ENCODE results near the gene CAMSAP1.
A peak's percentile ranks its signal among the peaks of the same experiment; 100 is the strongest.
"Not testable (repeated sequence)": the region's sequence is repeated elsewhere in the genome, so short reads cannot be mapped to it uniquely, and the experiment has no call there.

CAMSAP1 gene

DNA sequence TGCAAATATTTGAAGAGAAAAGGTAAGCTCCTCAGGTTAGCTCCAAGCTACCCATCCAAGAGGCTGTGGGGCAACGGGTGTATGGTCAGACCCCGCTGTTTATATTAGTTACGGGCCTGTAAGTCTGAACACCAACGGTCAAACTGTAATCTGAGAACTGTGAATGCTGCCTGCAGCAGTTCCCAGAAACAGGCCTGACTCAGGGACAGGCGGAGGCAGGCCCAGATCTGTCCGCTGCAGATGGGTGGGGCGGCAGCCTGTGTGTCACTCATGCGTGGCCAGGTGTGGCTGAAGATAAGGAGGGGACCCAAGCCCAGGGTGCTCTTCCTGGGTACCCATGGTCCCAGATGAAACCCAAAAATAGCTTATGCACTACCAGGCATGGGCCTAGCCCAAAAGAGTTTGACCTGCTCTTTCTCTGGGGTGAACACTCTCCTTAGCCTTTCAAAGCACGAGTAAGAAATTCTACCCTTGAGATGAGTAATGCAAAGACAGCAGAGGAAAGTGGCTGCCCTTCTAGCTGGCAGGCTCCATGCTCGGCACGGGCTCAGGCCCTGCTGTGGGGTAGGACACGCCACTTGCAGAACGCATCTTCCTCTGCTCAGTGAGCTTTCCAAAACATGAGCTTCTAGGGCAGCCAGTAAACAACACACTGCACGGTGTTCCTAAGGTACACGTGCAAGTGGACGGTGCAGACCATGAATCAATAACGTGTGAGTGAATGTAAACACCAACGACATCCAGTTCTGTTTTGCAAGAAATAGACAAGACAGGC, 44.7 kb upstream of the CAMSAP1 start:
- Histone ChIP-seq H3K27ac (ENCODE audit: poor library complexity, severe bottlenecking) (peak overlapping the region; percentile 75), H3K36me3 (ENCODE audit: low read depth) (peaks cover 59% of the 10 kb centered on the region), H3K4me1 (ENCODE audit: insufficient read depth, poor library complexity, severe bottlenecking) (peaks cover 24% of the 10 kb centered on the region), H3K9me3 (ENCODE audit: severe bottlenecking) (no peaks in the 10 kb centered on the region), H3K4me3 (ENCODE audit: severe bottlenecking) (no peak overlapping the region), H3K27me3 (ENCODE audit: insufficient read depth, poor library complexity, severe bottlenecking) (no peaks in the 10 kb centered on the region)
- ATAC-seq (ENCODE audit: low read depth): peak; percentile 98
- TF ChIP-seq, protein P1, sequence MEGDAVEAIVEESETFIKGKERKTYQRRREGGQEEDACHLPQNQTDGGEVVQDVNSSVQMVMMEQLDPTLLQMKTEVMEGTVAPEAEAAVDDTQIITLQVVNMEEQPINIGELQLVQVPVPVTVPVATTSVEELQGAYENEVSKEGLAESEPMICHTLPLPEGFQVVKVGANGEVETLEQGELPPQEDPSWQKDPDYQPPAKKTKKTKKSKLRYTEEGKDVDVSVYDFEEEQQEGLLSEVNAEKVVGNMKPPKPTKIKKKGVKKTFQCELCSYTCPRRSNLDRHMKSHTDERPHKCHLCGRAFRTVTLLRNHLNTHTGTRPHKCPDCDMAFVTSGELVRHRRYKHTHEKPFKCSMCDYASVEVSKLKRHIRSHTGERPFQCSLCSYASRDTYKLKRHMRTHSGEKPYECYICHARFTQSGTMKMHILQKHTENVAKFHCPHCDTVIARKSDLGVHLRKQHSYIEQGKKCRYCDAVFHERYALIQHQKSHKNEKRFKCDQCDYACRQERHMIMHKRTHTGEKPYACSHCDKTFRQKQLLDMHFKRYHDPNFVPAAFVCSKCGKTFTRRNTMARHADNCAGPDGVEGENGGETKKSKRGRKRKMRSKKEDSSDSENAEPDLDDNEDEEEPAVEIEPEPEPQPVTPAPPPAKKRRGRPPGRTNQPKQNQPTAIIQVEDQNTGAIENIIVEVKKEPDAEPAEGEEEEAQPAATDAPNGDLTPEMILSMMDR (IDR thresholded peaks at IDR 0.05; ENCODE audit: poor library complexity, severe bottlenecking): no peak
- DNase-seq (ENCODE audit: low spot score): peak; percentile 91

DNA sequence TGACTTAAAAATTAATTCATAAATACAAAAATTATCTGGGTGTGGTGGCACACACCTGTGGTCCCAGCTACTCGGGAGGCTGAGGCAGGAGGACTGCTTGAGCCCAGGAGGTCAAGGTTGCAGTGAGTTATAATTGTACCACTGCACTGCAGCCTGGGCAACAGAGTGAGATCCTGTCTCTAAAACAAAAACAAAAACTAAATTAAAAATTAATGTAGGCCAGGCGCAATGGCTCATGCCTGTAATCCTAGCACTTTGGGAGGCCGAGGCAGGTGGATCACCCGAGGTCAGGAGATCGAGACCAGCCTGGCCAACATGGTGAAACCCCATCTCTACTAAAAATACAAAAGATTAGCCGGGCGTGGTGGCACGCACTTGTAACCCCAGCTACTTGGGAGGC, 44.0 kb upstream of the CAMSAP1 start:
- not testable (repeated sequence) for ATAC-seq (ENCODE audit: low read depth); H3K27me3 ChIP-seq (ENCODE audit: insufficient read depth, poor library complexity, severe bottlenecking); H3K4me3 ChIP-seq (ENCODE audit: severe bottlenecking); DNase-seq (ENCODE audit: low spot score); H3K9me3 ChIP-seq (ENCODE audit: severe bottlenecking)
- Histone ChIP-seq H3K36me3 (ENCODE audit: low read depth) (peaks cover 60% of the 10 kb centered on the region), H3K27ac (ENCODE audit: poor library complexity, severe bottlenecking) (peak overlapping the region; percentile 75), H3K4me1 (ENCODE audit: insufficient read depth, poor library complexity, severe bottlenecking) (peaks cover 24% of the 10 kb centered on the region)

DNA sequence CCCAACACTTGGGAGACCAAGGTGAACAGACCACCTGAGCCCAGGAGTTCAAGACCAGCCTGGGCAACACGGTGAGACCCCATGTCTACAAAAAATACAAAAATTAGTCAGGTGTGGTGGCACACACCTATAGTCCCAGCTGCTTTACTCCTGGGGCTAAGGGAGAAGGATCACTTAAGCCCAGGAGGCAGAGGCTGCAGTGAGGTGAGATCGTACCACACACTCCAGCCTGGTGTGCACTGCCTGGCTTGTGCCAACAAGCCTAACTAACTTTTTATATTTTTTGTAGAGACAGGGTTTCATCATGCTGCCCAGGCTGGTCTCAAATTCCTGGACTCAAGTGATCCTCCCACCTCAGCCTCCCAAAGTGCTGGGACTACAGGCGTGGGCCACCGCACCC, 43.5 kb upstream of the CAMSAP1 start:
- peaks cover 64% of the 10 kb centered on the region for H3K36me3 ChIP-seq (ENCODE audit: low read depth)

DNA sequence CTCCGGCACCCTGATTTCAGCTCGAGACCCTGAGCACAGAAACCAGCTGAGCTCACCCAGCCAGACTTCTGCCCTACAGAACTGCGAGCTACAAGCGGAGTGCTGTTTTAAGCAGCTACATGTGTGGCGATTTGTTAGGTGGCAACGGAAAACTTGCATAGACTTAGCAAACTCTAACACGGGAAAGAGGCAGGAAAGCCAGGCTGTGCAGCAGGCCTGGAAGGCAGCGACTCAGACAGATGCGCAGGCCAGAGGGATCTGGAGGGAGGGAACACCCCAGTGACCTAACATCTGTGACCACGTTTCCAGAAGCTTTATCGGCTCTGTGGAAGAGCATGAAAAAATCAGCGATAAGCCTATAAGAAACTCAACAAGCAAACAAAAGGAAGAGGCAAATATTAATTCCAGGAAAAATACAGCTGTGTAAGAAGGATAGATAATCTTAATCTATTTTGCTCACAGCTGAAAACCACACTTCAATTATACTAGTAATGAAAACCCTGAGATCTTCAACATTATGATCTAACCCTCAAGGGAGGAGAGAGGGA, 42.9 kb upstream of the CAMSAP1 start:
- DNase-seq (ENCODE audit: low spot score): no peak
- H3K4me3 ChIP-seq (ENCODE audit: severe bottlenecking): no peak overlapping the region
- peaks cover 66% of the 10 kb centered on the region for H3K36me3 ChIP-seq (ENCODE audit: low read depth)
- H3K27me3 ChIP-seq (ENCODE audit: insufficient read depth, poor library complexity, severe bottlenecking): no peaks in the 10 kb centered on the region
- ATAC-seq (ENCODE audit: low read depth): no peak
- H3K9me3 ChIP-seq (ENCODE audit: severe bottlenecking): no peaks in the 10 kb centered on the region
- peaks cover 24% of the 10 kb centered on the region for H3K4me1 ChIP-seq (ENCODE audit: insufficient read depth, poor library complexity, severe bottlenecking)
- H3K27ac ChIP-seq (ENCODE audit: poor library complexity, severe bottlenecking): peak overlapping the region; percentile 75
- TF ChIP-seq, protein P1 (IDR thresholded peaks at IDR 0.05; ENCODE audit: poor library complexity, severe bottlenecking): no peak

More for the DNA sequence above, 43.5 kb upstream of the CAMSAP1 start:
- H3K27ac ChIP-seq (ENCODE audit: poor library complexity, severe bottlenecking): peak overlapping the region; percentile 75
- H3K9me3 ChIP-seq (ENCODE audit: severe bottlenecking); DNase-seq (ENCODE audit: low spot score); ATAC-seq (ENCODE audit: low read depth); H3K4me3 ChIP-seq (ENCODE audit: severe bottlenecking); H3K27me3 ChIP-seq (ENCODE audit: insufficient read depth, poor library complexity, severe bottlenecking): not testable (repeated sequence)
- H3K4me1 ChIP-seq (ENCODE audit: insufficient read depth, poor library complexity, severe bottlenecking): peaks cover 24% of the 10 kb centered on the region

DNA sequence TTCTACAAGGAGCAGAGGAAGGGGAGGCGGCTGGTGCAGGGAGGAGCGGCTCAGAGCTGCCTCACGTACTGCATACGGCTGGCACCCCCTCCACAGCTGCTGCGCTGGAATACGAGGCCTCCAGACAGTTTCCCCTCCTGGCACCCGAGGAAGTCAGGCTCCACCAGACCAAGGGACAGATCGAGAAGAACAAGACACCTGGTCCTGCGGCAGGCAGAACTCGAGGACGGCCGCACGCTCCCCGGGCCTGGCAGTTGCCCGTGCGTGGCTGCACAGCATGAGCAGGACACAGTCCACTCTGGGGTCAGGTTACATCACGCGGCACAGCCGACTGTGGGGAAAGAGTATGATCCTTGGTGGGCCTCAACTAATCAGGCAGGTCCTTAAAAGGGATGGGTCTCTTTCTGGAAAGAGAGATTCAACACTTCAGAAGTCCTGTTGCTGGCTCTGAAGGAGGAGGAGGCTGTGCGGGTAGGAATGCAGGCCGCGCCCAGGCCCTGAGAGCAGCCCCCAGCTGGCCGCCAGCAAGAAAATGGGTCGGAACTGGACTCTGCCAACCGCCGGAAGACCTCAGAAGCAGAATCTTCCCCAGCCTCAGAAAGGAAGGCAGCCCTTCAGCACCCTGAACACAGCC, 42.3 kb upstream of the CAMSAP1 start:
- peaks cover 67% of the 10 kb centered on the region for H3K36me3 ChIP-seq (ENCODE audit: low read depth)
- DNase-seq (ENCODE audit: low spot score) (peak; percentile 43), ATAC-seq (ENCODE audit: low read depth) (no peak)
- peaks cover 24% of the 10 kb centered on the region for H3K4me1 ChIP-seq (ENCODE audit: insufficient read depth, poor library complexity, severe bottlenecking)
- H3K9me3 ChIP-seq (ENCODE audit: severe bottlenecking): no peaks in the 10 kb centered on the region
- H3K4me3 ChIP-seq (ENCODE audit: severe bottlenecking): no peak overlapping the region
- no peak overlapping the region for H3K27ac ChIP-seq (ENCODE audit: poor library complexity, severe bottlenecking)
- TF ChIP-seq, protein P1 (IDR thresholded peaks at IDR 0.05; ENCODE audit: poor library complexity, severe bottlenecking): no peak
- H3K27me3 ChIP-seq (ENCODE audit: insufficient read depth, poor library complexity, severe bottlenecking): no peaks in the 10 kb centered on the region

Data from RWPE2 (cell line).